Femur (tissue), 1 donor: Measurements from ENCODE around the gene ADGRA1.

Source experiments
- DNase-seq: peaks from one replicate; pipeline ENCODE4 v3.0.0-alpha.2; 2017

The ADGRA1 gene

DNA sequence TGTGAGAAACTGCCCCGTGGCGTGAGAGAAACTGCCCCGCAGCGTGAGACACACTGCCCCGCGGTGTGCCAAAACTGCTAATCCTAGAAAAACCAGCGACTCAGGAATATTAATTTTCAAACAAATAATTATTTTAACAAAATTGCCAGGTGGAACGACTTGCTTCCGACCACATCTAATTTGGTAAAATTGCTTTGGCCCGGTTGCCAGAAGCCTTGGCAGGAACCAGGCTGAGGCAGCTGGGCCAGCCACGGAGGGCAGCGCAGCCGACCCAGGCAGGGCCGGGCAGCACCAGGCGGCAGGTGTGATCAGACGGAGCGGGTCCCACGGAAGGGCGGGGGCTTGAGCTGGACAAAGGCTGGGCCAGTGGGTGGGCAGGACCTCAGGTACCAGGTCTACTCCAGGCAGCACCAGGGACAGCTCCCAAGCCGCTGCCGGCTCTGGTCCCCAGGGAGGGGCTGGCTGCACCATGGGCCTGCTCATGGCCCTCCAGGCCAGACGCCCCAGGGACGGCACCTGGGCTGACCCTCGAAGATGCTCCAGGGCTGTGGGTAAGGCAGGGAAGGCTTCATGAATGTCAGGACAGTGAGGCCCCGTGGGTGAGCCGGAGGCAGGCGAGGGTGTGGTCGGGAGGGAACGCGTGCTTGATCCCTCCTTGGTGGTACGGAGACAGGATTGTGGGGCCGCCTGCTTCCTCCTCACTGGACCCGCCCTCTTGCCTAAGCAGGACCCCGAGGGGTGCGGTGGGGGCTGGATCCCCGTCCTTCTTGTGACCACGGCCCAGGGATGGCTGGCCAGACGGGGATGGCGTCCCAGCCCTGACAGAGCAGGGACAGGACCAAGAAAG, 7.7 kb upstream of the ADGRA1 start:
- no peak for DNase-seq

DNA sequence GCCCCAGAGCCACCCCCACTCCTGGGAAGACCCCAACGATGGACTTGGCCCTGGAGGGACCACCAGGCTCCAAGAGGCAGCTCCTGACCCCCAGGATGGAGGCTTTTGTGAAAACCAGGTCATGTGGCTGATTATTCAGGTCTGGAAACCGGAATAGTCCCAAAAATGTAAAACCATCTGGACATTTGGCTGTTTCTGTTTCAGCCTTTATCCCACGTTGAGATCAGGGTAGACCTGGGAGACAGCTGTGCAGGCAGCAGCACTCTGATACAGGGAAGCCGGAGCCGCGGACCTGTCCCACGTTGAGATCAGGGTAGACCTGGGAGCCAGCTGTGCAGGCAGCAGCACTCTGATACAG, 7.1 kb upstream of the ADGRA1 start:
- no peak for DNase-seq

DNA sequence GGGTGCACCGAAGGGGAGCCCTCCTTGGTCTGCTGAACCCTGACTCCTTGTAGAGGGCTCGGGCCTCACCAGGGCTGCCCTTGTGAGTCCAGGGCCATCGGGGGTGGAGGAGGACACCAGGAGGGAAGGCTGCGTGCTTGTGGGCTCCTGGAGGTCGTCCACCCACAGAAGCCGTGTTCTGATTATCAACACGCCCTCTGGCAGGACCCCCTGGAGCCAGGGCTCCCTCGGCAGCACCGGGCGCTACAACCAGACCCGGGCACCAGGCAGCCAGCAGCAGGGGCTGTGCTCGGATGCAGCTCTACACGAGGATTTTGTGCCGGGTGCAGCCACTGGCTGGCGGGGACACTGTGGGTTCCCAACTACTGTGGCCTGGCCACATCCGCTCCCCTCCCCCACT, 6.1 kb upstream of the ADGRA1 start:
- DNase-seq, result no peak

DNA sequence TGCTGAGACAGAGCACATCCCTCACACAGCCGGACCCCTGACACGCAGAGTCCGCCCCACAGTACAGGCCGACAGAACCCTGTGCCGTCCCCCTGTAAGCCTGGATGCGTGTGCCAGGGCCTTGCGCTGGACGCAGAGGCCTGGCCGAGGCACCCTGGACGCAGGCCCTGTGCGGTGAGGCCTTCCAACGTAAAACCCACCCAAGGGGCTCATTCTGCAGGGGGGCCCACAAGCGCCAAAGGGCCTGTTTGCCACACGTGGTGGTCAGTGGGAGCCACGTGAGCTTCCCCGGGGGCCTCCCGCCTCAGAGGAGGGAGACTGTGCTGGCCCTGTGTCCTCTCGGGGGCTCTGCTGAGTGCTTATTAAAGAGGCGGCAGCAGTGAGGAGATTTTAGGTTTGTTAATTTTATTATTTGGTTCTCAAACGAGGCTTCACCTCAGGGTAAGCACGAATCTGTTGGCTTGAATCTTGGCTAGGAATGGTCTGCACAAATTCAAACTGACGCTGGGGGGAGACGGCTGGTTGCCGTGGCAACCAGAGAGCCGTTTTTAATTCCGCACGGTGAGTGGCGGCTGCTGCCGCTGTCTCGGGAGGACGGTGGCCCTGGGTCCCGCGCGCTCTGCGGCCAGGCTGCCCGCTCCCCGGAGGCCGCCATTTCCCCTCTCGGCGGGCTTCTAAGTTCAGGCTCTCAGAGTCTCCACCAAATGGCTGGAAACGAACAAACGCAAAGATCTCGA, 4.9 kb upstream of the ADGRA1 start:
- DNase-seq, result no peak

DNA sequence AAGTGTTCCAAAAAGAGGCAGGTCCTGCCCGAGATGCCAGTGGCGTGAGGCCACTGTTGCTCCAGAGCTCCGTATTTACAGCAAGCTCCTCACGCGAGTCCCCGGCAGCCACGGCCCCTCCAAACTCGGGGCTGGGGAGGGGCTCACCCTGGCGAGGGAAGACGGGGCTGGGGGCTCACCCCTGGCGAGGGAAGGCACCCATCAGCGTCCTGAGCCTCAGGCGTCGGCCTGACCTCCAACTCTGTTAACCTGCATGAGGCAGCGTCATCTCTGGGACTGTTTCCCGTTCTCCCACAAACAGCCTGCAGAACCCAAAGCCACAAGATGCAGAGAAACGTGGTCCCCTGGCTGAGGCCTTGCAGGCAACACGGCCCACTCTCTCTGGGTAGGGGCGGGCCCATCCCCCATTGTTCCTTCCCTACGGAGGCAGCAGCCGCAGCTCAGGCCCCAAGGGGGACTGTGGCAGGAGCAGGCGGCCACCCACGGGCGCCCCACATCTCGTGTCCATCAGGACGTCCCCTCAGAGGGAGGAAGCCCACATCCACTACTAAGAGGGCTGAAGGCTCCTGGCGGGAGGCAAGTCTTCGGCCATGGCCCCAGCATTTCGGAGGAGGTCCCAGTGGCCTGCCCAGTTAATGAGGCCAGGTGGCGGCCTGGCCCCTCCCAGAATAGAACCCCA, 4.2 kb upstream of the ADGRA1 start:
- DNase-seq, result no peak

DNA sequence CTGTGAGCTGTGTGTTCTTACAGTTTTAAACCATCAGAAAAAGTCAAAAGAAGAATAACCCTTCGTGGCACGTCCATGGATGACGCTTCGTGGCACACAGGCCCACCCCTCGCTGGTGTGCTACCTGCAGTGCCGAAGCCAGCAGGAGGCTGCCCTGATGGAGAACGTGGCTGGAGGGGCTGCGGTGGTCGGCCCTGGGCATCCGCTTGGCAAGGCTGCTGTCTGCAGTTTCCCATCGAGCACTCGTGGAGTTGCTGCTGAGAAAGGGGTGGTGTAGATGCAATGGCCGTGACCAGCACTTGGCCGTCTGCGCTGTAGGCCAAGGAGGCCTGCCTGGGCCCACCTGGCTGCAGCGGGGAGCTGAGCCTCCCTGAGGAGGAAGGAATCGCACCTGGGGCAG, 3.2 kb upstream of the ADGRA1 start:
- no peak for DNase-seq

DNA sequence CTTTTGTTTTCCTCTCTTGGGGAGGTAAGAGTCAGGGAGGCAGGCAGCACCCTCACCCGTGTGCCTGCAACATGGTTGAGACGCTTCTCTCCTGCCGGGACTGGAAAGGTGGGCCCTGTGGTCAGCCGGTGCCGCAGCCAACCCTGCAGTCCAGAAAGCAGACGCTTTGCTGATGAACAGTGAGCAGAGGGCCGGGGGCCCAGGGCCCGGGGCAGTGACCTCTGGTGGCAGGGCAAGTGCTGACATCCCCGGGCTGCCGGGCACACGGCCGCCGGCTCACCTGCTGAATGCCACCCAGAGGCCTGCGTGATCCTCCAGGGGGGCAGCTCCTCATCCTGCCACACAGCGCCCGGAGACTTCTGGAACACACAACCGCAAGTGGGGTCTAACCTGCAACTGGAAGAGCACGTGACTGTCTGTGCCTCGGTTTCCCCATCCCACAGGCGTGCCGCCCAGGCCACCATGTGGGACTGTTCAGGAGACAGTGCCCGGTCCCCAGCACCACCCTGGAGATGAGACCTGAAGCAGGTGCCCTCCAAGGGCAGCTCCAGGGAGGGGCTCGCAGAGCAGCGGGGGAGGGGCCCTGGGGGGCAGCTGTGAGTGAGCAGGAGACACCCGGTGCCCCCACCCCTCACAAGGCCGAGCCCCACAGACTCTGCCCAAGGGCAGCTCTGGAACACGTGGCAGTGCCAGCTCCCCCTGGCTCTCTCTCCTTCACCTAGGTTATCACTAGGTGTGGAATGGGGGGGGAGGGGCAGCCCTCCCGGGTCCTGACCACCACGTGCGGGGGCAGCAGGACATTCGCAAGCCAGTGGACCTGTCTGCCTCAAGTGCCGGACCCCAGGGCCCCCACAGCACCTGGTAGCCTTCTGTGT, 2.2 kb upstream of the ADGRA1 start:
- DNase-seq, result no peak

DNA sequence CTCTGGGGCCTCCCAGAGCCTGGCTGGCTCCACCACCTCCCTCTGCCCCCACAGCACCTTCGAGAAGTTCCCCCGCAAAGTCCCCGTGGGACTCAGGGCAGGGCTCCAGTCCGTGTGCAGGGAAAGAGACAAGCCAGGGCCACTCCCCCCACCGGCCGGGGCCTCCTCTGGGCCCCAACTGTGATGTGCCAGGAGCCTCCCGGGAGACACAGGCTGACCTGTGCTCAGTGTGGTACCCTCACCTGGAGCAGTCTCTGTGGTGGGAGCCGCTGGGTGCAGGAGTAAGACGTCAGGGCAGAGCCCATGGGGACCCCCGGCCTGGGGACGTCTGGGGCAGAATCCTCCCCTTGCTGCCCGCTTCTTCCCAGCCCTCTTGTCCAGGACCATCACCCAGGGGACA, 1.5 kb upstream of the ADGRA1 start:
- no peak for DNase-seq

DNA sequence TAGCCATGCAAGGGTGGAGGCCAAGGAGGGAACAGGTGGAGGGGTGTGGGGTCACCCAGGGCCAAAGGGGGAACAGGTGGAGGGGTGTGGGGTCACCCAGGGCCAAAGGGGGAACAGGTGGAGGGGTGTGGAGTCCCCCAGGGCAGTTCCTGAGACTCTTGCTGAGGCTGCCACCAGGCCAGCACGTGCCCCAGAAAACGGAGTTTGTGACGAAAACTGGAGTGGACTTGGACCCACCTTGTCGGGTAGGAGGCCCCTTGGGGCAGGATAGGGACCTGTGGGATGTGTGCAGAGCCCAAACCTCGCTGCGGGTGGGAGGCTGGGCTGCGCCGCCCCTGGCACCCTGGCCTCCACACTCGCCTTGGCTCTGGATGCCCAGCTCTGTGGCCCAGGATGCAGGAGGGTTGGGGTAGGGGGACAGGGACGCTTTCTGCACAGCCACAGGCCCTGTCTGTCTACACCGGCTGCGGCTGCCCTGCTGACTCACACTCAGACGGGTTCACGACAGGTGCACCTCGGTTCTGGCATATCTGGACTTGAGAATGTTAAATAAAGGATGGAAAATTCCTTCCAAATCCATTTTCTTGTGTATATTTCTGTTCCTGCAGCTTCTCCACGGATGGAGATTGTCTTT, 562 bp upstream of the ADGRA1 start:
- DNase-seq, result no peak

DNA sequence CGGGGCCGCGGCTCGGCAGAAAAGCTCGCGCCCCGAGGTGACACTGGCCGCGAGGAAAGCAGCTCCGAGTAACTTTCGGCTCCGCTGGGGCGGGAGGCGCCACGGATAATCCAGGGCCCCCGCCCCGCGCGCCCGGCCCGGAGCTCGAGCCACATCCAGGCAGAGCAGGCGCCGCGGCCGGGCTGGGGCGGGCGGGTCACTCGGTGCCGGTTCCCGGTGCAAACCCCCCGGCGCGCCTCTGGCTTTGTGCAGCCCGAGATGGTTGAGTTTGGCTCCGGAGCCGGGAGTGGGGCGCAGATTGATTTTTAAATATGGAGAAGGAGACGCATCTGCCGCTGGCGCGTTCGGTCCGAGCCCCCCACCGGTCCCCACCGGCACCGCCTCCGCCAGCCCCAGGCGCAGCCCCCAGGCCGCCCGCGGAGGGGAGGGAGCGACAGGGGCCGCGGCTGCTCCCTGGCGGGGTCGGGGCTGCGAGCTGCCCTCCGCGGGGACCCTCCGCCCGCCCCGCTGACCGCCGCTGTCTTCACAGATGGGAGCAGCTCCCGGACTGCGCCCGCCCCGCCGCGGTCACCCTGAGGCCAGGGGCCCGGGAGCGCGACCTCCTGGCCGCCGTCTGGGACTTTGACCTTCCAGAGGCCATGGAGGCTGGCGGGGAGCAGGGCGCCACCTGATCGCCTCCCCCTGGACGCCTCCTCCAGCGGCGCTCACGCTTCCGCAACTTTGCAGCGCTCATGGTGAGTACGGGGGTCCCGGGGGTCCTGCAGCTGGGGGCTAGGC, 643 bp downstream of the ADGRA1 start:
- DNase-seq, result no peak

DNA sequence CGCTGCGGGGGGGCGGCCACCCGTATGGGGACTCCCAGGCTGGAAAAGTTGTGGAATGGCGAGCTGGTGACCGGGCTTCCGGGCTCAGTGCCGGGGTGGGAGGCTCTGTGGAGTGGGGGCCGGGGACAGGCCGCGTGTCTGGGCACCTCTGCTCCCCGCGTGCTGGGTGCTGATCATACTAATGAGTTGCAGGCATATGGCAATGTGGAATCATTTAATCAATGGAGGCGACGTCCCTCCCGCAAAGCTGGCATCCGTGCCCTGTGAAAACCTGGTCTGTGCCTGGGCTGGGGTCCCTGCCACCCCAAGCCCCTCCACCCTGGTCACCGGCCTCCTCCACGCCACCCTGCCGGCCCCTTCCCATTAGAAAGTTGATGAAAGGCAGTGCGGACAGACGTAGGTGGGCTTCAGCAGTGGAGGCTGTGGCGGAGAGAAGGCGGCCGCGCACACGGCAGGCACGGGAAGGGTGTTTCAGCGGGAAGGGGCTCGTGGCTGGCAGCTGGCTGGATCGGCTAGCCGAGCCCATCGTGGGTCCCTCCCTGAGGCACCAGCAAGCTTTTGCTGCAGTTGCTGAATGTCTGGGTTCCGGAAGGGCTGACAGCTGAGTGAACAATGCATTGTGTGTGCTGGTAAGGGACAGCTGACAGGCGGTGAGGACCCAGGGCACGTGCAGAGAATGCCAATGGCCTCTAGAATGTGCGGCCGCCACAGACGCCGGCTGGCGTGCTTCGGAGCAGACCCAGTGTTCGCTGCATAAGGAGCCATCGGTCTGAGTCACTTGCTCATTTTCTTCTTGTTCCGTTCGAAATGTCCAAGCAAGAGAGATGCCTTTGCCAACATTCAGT, 1.5 kb downstream of the ADGRA1 start:
- DNase-seq, result peak; percentile 68

DNA sequence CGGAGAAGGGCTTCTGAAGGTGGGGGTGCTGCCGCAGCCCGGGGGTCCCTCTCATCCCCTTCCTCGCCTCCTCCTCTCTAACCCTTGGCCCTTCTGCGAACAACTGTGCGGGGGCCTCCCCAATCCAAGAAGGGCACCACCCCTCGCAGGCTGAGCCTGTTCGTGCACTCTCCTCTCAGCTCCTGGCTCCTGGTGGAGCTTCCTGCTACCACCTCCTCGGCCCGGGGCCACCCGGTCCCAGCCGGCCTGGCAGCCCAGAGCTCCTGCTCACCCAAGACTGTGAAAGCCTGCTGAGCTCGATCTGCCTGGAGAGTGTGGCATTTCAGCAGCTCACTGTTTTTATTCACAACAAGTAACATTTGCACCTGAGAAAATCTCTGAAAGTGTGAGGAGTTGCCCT, 2.4 kb downstream of the ADGRA1 start:
- DNase-seq, result no peak

DNA sequence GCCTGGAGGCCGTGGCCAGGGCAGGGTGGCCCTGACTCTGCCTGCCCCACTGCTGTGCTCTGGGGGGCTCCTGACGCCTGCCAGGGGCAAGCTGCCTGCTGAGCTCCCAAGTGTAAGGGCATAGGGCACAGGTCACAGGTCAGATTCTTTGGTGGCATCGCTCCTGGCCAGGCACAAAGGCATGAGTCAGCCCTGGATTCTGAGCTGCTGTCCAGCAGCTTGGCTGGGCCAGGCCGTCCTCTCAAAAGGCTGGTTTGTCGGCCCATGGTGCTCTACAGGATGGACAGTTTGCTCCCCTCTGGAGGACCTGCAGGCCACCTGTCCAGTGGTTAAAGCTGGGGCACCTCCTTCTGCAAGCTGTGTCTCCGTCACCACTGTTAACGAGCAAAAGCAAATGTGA, 2.9 kb downstream of the ADGRA1 start:
- no peak for DNase-seq

DNA sequence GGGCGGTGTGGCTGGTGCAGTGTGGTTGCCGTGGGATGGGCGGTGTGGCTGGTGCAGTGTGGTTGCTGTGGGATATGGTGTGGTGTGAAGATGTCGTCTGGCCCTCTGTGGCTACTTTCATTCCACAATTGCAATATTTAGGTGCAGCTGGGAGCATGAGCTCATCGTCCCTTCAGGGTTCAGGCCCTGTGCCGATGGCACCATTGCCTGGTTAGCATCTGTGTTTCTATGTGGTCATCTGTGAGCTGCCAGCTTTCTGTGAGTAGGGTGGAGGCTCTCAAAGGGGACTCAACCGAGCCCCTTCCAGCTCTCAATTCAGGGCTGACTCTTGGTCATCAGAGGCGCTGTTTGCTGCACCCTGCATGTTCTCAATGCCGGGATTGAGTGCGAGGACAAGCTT, 3.6 kb downstream of the ADGRA1 start:
- DNase-seq, result no peak

DNA sequence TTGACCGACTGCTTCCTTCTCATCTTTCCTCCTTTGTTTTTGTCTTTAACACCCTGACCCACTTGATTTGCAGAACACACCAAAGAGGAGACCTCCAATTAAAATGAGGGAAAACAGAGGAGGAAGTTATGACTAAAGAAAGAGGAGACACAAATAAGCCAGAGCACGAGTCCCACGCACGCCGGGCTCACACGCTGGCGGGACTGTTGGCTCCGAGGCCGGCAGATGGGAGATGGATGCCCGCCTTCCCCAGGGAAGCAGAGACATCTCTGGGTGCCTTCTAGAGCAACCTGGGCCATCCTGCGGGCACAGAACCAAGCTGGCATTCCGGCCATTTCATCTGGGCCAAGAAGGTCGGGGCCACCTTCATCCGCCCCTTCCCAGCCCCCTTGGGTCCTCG, 5.6 kb downstream of the ADGRA1 start:
- no peak for DNase-seq

DNA sequence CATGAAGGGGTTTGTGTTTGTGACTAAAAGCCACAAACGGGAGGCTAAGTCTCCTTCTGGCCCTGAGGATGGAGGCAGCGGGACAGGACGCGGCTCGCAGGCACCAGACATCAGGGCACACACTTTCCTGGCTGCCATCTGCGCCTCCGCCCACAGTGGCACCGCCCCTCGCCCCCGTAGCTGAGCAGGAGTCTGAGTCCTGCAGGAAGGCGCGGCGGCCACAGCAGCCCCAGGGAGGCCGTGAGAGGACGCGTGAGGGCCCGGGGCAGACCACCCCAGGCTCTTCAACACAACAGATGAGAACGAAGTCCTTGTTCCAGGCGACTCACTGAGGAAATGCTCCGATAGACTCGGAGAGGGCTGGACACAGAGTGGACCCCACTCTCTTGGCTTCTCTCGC, 6.6 kb downstream of the ADGRA1 start:
- DNase-seq, result no peak

DNA sequence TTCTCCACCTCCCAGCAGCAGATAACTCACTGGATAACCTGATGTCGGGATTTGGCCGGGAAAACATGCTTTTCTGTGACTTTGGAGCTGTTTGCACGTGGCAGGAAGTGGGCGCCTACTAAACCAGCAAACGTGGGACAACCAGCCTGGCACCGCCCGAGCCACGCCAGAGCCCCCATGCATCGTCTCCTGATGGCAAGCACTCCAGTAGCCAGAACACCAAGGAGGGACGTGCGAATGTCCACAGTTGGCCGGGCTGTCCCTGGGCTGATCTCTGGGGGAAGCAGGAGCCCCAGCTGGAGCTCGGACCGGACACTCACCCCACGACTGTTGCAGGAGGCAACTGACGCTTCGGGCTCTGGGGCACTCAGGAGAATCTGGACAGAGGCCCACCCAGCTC, 7.1 kb downstream of the ADGRA1 start:
- DNase-seq, result no peak

DNA sequence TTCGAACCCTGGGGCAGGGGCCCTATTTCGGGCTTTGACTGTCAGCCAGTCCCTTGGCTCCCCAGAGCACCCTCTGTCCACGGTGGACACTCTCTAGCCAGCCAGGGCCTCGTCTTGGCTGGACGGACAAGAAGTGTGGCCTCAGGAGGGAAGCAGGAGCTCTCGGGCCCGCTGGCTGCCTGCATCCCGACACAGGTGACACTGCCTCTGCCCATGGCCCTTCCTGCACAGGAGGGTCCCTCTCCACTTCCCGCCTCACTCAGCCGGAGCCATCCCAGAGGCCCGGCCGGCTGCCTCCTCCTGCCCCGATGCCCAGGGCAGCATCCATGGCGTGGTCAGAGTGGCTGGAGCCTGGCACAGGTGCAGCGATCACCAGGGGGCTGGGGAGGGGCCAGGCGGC, 7.9 kb downstream of the ADGRA1 start:
- DNase-seq, result no peak

DNA sequence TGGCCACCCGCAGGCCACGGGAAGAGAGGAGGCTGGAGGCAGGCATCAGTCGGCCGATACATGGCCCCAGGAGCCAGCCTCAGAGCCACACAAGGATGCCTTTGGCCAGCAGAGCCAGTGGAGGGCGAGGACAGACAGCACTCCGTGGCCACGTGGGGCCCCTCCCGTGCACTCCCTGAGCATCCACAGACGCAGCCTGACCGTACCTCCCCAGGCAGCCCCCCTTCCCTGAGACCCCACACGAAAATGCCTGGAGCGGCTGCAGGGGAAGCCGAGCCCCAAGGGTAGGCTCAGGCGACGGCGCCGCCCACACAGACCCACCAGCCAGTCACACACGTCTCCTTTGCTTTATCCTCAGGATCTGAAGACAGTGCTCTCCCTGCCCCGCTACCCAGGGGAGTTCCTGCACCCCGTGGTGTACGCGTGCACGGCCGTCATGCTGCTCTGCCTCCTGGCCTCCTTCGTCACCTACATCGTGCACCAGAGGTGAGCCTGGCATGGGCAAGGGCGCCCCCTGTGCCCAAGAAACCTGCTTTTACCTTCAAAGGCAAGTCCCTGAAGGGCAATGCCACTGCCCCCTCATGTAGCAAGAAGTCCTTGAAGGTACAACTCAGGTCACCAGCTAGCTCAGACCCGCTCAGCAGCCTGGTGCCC, 9.0 kb downstream of the ADGRA1 start:
- DNase-seq, result no peak

DNA sequence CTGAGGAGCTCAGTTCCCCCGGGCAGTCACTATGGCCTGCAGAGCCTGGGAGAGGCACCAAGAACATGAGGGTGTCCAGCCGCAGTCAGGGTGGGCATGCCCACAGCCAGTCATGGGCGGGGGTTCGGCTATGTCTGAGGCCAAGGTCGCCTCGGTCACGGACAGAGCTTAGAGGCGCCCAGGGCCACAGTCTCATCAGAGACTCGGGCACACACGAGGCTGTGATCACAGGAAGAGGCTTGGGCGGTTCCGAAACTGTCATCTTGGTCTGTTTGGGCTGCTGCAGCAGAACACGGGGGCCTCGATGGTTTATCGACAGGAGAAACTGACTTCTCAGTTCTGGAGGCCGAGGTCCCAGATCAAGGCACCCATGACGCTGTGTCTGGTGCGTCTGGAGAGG, 9.7 kb downstream of the ADGRA1 start:
- DNase-seq, result no peak
